Temporal lobe (tissue), 2 donors: Measurements from ENCODE around the gene MND1. TPM values are rescaled to one million over a fixed set of nuclear protein-coding genes. Genes with fewer than 3 reads are reported as not detected.

Experiments used
- small RNA-seq: library from RNA; depleted of rRNA; stranded (forward); fragments of <200 nt; gene quantifications from one replicate; pipeline ENCODE3, GENCODE V24; 2014; ENCODE audit warnings: low replicate concordance
- total RNA-seq: library from RNA; depleted of rRNA; stranded (reverse); fragments of >200 nt; gene quantifications from one replicate; pipeline ENCODE4 v1.2.3, GENCODE V29; 2014

Gene MND1
- total RNA-seq, 1 donor from 2014 or later: 5.7 TPM

Small RNAs within 50 kb of the gene (small RNA-seq; reads per million reads assigned to genes)
- gene RN7SL419P: not detected

Other genes starting within 250 kb of the MND1 start
- gene TRIM2, start 140.2 kb upstream of the MND1 start, total RNA-seq: 744 TPM
- 53.6 TPM for gene TMEM131L, start 121.7 kb downstream of the MND1 start, total RNA-seq